ENCODE results near the gene ZFP36.

Gene ZFP36

GRCh38 chr19:39390451-39390750 is 16.2 kb upstream of the ZFP36 start:
- H2AFZ ChIP-seq (ENCODE audit: low read length), result peak overlapping the region; percentile 94
- no peak for TF ChIP-seq CTCF (IDR thresholded peaks at IDR 0.05; ENCODE audit: low read length)
- TF ChIP-seq EZH2 (optimal IDR thresholded peaks at IDR 0.05; ENCODE audit: low read depth, low read length), result no peak
- TF ChIP-seq EZH2phosphoT487 (IDR thresholded peaks at IDR 0.05; ENCODE audit: low read length), result no peak
- peaks cover 50% of the 10 kb centered on the region for H3K79me2 ChIP-seq (ENCODE audit: low read length)

GRCh38 chr19:39390751-39391437 is 15.8 kb upstream of the ZFP36 start, which contains the start of the genes MED29 and PAF1:
Gene MED29 (plus strand): TSS chr19:39391378. CDS start chr19:39391423, 45 bp downstream.
Gene PAF1 (minus strand): TSS chr19:39391106. CDS start chr19:39390864, 242 bp downstream.
- Histone ChIP-seq H4K20me1 (ENCODE audit: insufficient read depth, low read length) (no peaks in the 10 kb centered on the region), H3K4me2 (ENCODE audit: low read depth, low read length) (peak within 1 kb of the TSS; percentile 80), H3F3A (ENCODE audit: insufficient read depth, low read length) (peaks cover 7% of the 10 kb centered on the region; the same call in 1 of the 2 replicates), H3K4me1 (ENCODE audit: low read length) (peaks cover 11% of the 10 kb centered on the region), H3K36me3 (replicated peaks; ENCODE audit: insufficient read depth, low read length) (no peaks in the 10 kb centered on the region), H3K9me2 (replicated peaks; ENCODE audit: insufficient read depth, low read length) (no peaks in the 10 kb centered on the region), H3K27ac (ENCODE audit: low read length) (peak within 1 kb of the TSS; percentile 96), H3K9me3 (replicated peaks; ENCODE audit: insufficient read depth, low read length) (no peaks in the 10 kb centered on the region), H3K9ac (ENCODE audit: low read length) (peak within 1 kb of the TSS; percentile 100), H3K27me3 (replicated peaks; ENCODE audit: insufficient read depth, low read length) (no peaks in the 10 kb centered on the region), H3K4me3 (ENCODE audit: low read length) (peak within 1 kb of the TSS; percentile 100), H3K79me2 (ENCODE audit: low read length) (peaks cover 50% of the 10 kb centered on the region), H2AFZ (ENCODE audit: low read length) (peak within 1 kb of the TSS; percentile 94)
- TF ChIP-seq CTCF (IDR thresholded peaks at IDR 0.05; ENCODE audit: low read length) (no peak), EZH2phosphoT487 (IDR thresholded peaks at IDR 0.05; ENCODE audit: low read length) (no peak), EZH2 (optimal IDR thresholded peaks at IDR 0.05; ENCODE audit: low read depth, low read length) (no peak)
- DNase-seq, result peak; percentile 99

More at GRCh38 chr19:39390451-39390750, 16.2 kb upstream of the ZFP36 start:
- Histone ChIP-seq H4K20me1 (ENCODE audit: insufficient read depth, low read length) (no peaks in the 10 kb centered on the region), H3K27ac (ENCODE audit: low read length) (peak overlapping the region; percentile 96), H3K4me3 (ENCODE audit: low read length) (peak overlapping the region; percentile 100), H3K9me3 (replicated peaks; ENCODE audit: insufficient read depth, low read length) (no peaks in the 10 kb centered on the region), H3K4me2 (ENCODE audit: low read depth, low read length) (peak overlapping the region; percentile 80), H3K36me3 (replicated peaks; ENCODE audit: insufficient read depth, low read length) (no peaks in the 10 kb centered on the region), H3F3A (ENCODE audit: insufficient read depth, low read length) (peaks cover 7% of the 10 kb centered on the region; the same call in 1 of the 2 replicates), H3K9ac (ENCODE audit: low read length) (peak overlapping the region; percentile 100), H3K4me1 (ENCODE audit: low read length) (peaks cover 11% of the 10 kb centered on the region), H3K27me3 (replicated peaks; ENCODE audit: insufficient read depth, low read length) (no peaks in the 10 kb centered on the region), H3K9me2 (replicated peaks; ENCODE audit: insufficient read depth, low read length) (no peaks in the 10 kb centered on the region)
- peak; percentile 72 for DNase-seq

- H3K27ac ChIP-seq (ENCODE audit: low read length), result peak overlapping the region; percentile 75
- H3K9me2 ChIP-seq (replicated peaks; ENCODE audit: insufficient read depth, low read length), result no peaks in the 10 kb centered on the region
- peak; percentile 82 for DNase-seq
- H3K79me2 ChIP-seq (ENCODE audit: low read length), result peaks cover 25% of the 10 kb centered on the region
- peak overlapping the region; percentile 59 for H3K9ac ChIP-seq (ENCODE audit: low read length)
- H2AFZ ChIP-seq (ENCODE audit: low read length), result no peak overlapping the region
- peaks cover 41% of the 10 kb centered on the region for H3F3A ChIP-seq (ENCODE audit: insufficient read depth, low read length)
- H3K4me3 ChIP-seq (ENCODE audit: low read length), result no peak overlapping the region
- H3K4me1 ChIP-seq (ENCODE audit: low read length), result peaks cover 39% of the 10 kb centered on the region
- no peaks in the 10 kb centered on the region for H3K27me3 ChIP-seq (replicated peaks; ENCODE audit: insufficient read depth, low read length)
- H3K9me3 ChIP-seq (replicated peaks; ENCODE audit: insufficient read depth, low read length), result no peaks in the 10 kb centered on the region
- H4K20me1 ChIP-seq (ENCODE audit: insufficient read depth, low read length), result no peaks in the 10 kb centered on the region
- peak overlapping the region; percentile 48 for H3K4me2 ChIP-seq (ENCODE audit: low read depth, low read length)
- no peaks in the 10 kb centered on the region for H3K36me3 ChIP-seq (replicated peaks; ENCODE audit: insufficient read depth, low read length)
- peak; percentile 95 for TF ChIP-seq CTCF (IDR thresholded peaks at IDR 0.05; ENCODE audit: low read length)
- no peak for TF ChIP-seq EZH2 (optimal IDR thresholded peaks at IDR 0.05; ENCODE audit: low read depth, low read length)
- TF ChIP-seq EZH2phosphoT487 (IDR thresholded peaks at IDR 0.05; ENCODE audit: low read length), result no peak
These were observed 9.0 kb upstream of the ZFP36 start for GRCh38 chr19:39397360-39398296.
